AG08396 (cell line): ENCODE measurements around the gene PDZK1.
"Not testable (repeated sequence)": the region's sequence is repeated elsewhere in the genome, so short reads cannot be mapped to it uniquely, and the experiment has no call there.

Experiments
- DNase-seq: peaks from one replicate; pipeline ENCODE4 v3.0.0; 2012; ENCODE audit warnings: low spot score, mixed read lengths

The PDZK1 gene

DNA sequence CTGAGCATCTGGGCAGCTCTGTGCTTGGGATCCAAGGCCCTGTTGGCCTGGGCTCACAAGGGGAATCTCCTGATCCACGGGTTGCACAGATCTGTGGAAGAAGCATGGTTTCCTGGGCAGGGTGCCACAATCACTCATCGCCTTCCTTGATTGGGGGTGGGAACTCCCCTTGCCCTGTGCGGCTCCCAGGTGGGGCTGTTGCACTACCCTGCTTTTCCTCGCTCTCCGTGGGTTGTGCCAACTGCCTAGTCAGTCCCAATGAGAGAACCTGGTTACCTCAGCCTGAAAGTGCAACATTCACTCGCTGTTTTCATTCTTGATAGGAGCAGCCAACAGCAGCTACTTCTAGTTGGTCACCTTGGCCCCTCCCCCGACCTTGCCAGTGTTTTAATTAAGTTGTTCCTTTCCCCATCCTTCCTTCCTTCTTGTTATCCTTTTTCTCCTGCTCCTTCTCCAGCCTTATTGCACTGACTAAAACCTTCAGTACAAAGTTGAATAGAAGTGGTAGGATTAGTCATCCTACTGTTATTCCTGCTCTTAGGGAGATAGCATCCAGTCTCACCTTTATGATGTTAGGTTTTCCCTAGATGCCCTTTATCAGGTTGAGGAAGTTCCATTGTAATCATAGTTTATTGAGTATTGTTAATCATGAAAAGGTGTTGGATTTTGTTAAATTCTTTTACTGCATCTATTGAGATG lies 50.8 kb downstream of the PDZK1 start:
- not testable (repeated sequence) for DNase-seq

DNA sequence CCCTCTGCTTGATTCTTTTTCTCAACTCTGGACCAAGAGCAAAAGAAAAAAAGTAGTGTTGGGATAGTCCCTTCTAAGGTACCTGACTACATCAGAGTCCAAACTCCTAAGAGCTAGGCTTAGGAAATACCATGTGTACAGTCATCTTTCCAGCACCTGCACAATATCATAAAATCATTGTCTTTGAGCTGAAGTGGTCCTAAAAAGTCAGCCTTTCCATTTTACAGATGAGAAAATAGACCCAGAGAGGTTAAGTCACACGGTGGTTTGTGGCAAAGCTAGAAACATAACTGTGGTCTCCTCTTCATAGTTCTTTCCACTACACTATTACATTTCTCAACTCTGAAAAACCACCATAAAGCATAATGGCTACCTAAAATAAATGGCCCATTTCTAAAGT lies 63.2 kb downstream of the PDZK1 start:
- not testable (repeated sequence) for DNase-seq

DNA sequence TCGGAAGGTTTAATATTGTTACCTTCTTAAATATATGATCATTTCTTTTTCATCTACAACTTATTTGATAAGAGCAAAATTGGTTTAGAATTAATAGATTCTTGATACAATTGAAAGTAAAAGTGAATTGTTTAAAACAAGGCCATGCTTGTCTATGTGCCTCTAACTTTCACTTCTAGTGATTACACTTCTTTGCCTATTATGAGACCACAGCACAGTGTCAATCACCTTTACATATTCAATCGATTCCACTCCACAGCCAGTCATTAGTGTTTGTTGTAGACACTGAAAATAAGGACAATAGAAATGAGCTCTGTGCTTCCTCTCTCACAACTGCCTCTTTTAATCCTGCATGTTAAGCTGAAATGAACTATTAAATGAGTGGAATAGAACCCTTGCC lies 65.3 kb downstream of the PDZK1 start:
- DNase-seq, result not testable (repeated sequence)

DNA sequence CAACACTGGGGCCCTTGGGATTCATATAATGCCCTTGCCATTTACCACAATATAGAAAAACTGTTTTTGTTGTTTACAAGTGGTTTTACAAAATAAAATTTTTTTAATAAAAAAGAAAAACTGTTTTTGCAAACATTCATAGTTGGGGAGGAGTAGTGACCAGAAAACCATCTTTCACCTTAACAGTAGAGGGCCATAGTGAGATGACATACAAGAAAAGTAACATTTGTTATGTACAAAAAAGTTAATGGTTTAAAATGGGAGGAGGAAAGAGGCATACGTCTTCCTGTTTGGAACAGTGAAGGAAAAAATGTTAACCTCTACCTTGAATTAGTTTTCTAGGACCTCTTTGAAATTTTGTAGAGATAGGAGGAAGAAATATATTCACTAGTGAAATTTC lies 70.9 kb downstream of the PDZK1 start:
- not testable (repeated sequence) for DNase-seq

DNA sequence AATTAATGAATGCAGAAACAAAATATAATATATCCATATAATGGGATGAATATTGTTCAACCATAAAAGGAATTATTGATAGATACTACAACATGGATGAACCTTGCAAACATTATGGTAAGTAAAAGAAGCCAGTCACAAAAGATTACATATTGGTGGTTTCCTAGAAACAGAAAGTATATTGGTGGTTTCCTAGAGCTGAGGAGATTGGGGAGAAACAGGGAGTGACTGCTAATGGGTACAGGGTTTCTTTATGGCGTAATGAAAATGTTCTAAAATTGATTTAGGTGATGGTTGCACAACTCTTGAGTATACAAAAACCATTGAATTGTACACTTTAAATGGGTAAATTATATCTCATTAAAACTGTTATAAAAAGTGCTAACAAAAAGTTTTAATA lies 85.0 kb downstream of the PDZK1 start:
- not testable (repeated sequence) for DNase-seq
